HG03064 (cell line): ENCODE results near the gene SPTB.

Experiments
- ATAC-seq: cut with Tn5 transposase; IDR thresholded peaks from one replicate; pipeline ENCODE4 v1.9.1; 2021; ENCODE audit warnings: low read depth; ENCODE audit not compliant: unreplicated experiment

SPTB gene

GRCh38 chr14:64855721-64856528, 23.8 kb downstream of the SPTB start:
- ATAC-seq, result no peak

- ATAC-seq, result no peak
Observed at GRCh38 chr14:64850369-64851137, 29.2 kb downstream of the SPTB start.

- no peak for ATAC-seq
Observed at GRCh38 chr14:64849940-64850339, 29.8 kb downstream of the SPTB start.

- no peak for ATAC-seq
Observed at GRCh38 chr14:64848239-64848638, 31.5 kb downstream of the SPTB start.

- no peak for ATAC-seq
Observed at GRCh38 chr14:64846319-64846718, 33.4 kb downstream of the SPTB start.

GRCh38 chr14:64845878-64846277, 33.8 kb downstream of the SPTB start:
- no peak for ATAC-seq

- no peak for ATAC-seq
Observed at GRCh38 chr14:64844969-64845536, 34.7 kb downstream of the SPTB start.

- ATAC-seq, result no peak
Observed at GRCh38 chr14:64844272-64844671, 35.4 kb downstream of the SPTB start.

- ATAC-seq, result no peak
Observed at GRCh38 chr14:64843548-64843947, 36.2 kb downstream of the SPTB start.

- no peak for ATAC-seq
Observed at GRCh38 chr14:64841772-64842750, 37.6 kb downstream of the SPTB start.

- no peak for ATAC-seq
Observed at GRCh38 chr14:64841121-64841651, 38.5 kb downstream of the SPTB start.

GRCh38 chr14:64838656-64839055, 41.1 kb downstream of the SPTB start:
- ATAC-seq, result no peak

GRCh38 chr14:64835431-64835830, 44.3 kb downstream of the SPTB start:
- no peak for ATAC-seq

GRCh38 chr14:64834965-64835364, 44.7 kb downstream of the SPTB start:
- ATAC-seq, result no peak

GRCh38 chr14:64831419-64831818, 48.3 kb downstream of the SPTB start:
- ATAC-seq, result no peak

GRCh38 chr14:64830961-64831360, 48.7 kb downstream of the SPTB start:
- ATAC-seq, result no peak

GRCh38 chr14:64828071-64828470, 51.6 kb downstream of the SPTB start:
- no peak for ATAC-seq

GRCh38 chr14:64826845-64827244, 52.9 kb downstream of the SPTB start:
- no peak for ATAC-seq

- ATAC-seq, result no peak
Observed at GRCh38 chr14:64826333-64826732, 53.4 kb downstream of the SPTB start.

- no peak for ATAC-seq
Observed at GRCh38 chr14:64825509-64825908, 54.2 kb downstream of the SPTB start.
